HEK293 (cell line): ENCODE measurements around the gene TXN.

Experiments
- CTCF ChIA-PET: fragments of 350-600 bp; formaldehyde crosslinking; extraction: SDS; loops from one replicate; lab custom pipeline; 2021; ENCODE audit warnings: antibody characterized with exemption; lab: Yijun Ruan, JAX
- POLR2A ChIA-PET: fragments of 300-600 bp; formaldehyde crosslinking; extraction: SDS; loops from one replicate; lab custom pipeline; 2020; ENCODE audit warnings: antibody characterized with exemption, inconsistent platforms; lab: Yijun Ruan, JAX
- H3K27ac ChIP-seq: fragments of 200-500 bp; sonication (Bioruptor generic); 2 replicates; pipeline ENCODE4 v1.5.1; 2014; ENCODE audit warnings: low read depth, low read length, control low read depth, inconsistent platforms; ENCODE audit errors: extremely low read depth
- H3K36me3 ChIP-seq, 2 experiments: fragments of 200-500 bp in 1 of 2; sonication (Bioruptor generic) in 1 of 2; 1 replicate in 1 of 2; 2 replicates in 1 of 2; pipeline ENCODE4 v1.5.1; 2014 to 2017; ENCODE audit warnings: inconsistent platforms in 2 of 2, low read length in 2 of 2; ENCODE audit not compliant: control insufficient read depth in 2 of 2, insufficient read depth in 1 of 2
- H3K4me1 ChIP-seq: fragments of 200-500 bp; sonication (Bioruptor generic); 2 replicates; pipeline ENCODE4 v1.5.1; 2014; ENCODE audit warnings: mild to moderate bottlenecking, low read length, inconsistent platforms; ENCODE audit not compliant: control insufficient read depth, insufficient read depth
- H3K4me3 ChIP-seq: 2 replicates; pipeline ENCODE4 v1.5.1; 2011; ENCODE audit warnings: low read depth, mild to moderate bottlenecking, control low read depth, low read length, moderate library complexity
- H3K9me3 ChIP-seq: fragments of 200-500 bp; sonication (Bioruptor generic); 2 replicates; pipeline ENCODE4 v1.5.1; 2014; ENCODE audit warnings: low read depth, low read length, inconsistent platforms; ENCODE audit not compliant: control insufficient read depth, insufficient read depth
- CTCF ChIP-seq: fragments of 450-650 bp; formaldehyde crosslinking; IDR thresholded peaks from 2 replicates; pipeline ENCODE4 v1.5.1; 2016; ENCODE audit warnings: missing biosample characterization, missing genetic modification characterization
- GLIS1 ChIP-seq: fragments of 450-650 bp; formaldehyde crosslinking; IDR thresholded peaks from 2 replicates; pipeline ENCODE4 v1.5.1; 2016; ENCODE audit warnings: missing biosample characterization, missing genetic modification characterization
- GLIS2 ChIP-seq: fragments of 450-650 bp; formaldehyde crosslinking; IDR thresholded peaks from 2 replicates; pipeline ENCODE4 v1.5.1; 2016; ENCODE audit warnings: missing biosample characterization, missing genetic modification characterization
- HOXD13 ChIP-seq: sonication (generic); formaldehyde crosslinking; IDR thresholded peaks from 2 replicates; pipeline ENCODE4 v1.8.0; 2022; ENCODE audit warnings: missing genetic modification reagents, borderline replicate concordance
- IKZF3 ChIP-seq: fragments of 450-650 bp; IDR thresholded peaks from 2 replicates; pipeline ENCODE4 v1.5.0; 2018; ENCODE audit warnings: missing biosample characterization, mild to moderate bottlenecking, missing genetic modification characterization, moderate library complexity
- KLF10 ChIP-seq: fragments of 450-650 bp; IDR thresholded peaks from 2 replicates; pipeline ENCODE4 v1.5.1; 2018; ENCODE audit warnings: missing biosample characterization, mild to moderate bottlenecking, missing genetic modification characterization
- KLF16 ChIP-seq: fragments of 450-650 bp; formaldehyde crosslinking; IDR thresholded peaks from 2 replicates; pipeline ENCODE4 v1.5.1; 2017; ENCODE audit warnings: missing biosample characterization, missing genetic modification characterization
- KLF7 ChIP-seq: fragments of 450-650 bp; formaldehyde crosslinking; IDR thresholded peaks from 2 replicates; pipeline ENCODE4 v1.5.1; 2016; ENCODE audit warnings: missing biosample characterization, missing genetic modification characterization, borderline replicate concordance
- KLF8 ChIP-seq: fragments of 450-650 bp; formaldehyde crosslinking; IDR thresholded peaks from 2 replicates; pipeline ENCODE4 v1.5.1; 2016; ENCODE audit warnings: missing biosample characterization, missing genetic modification characterization
- MEIS1 ChIP-seq: sonication (generic); formaldehyde crosslinking; IDR thresholded peaks from 2 replicates; pipeline ENCODE4 v1.8.1; 2022; ENCODE audit warnings: missing genetic modification reagents, mild to moderate bottlenecking, borderline replicate concordance
- SP2 ChIP-seq: fragments of 450-650 bp; formaldehyde crosslinking; IDR thresholded peaks from 2 replicates; pipeline ENCODE4 v1.5.1; 2016; ENCODE audit warnings: missing biosample characterization, missing genetic modification characterization
- ZBTB17 ChIP-seq: fragments of 450-650 bp; formaldehyde crosslinking; IDR thresholded peaks from 2 replicates; pipeline ENCODE4 v1.5.1; 2016; ENCODE audit warnings: missing biosample characterization, missing genetic modification characterization
- ZBTB20 ChIP-seq: fragments of 450-650 bp; formaldehyde crosslinking; IDR thresholded peaks from 2 replicates; pipeline ENCODE4 v1.5.1; 2016; ENCODE audit warnings: missing biosample characterization, missing genetic modification characterization
- ZBTB8A ChIP-seq: fragments of 450-650 bp; formaldehyde crosslinking; IDR thresholded peaks from 2 replicates; pipeline ENCODE4 v1.5.1; 2016; ENCODE audit warnings: missing biosample characterization, missing genetic modification characterization
- ZEB2 ChIP-seq: fragments of 450-650 bp; formaldehyde crosslinking; IDR thresholded peaks from 2 replicates; pipeline ENCODE4 v1.5.1; 2016; ENCODE audit warnings: missing biosample characterization, missing genetic modification characterization
- ZIC2 ChIP-seq: fragments of 450-650 bp; formaldehyde crosslinking; IDR thresholded peaks from 2 replicates; pipeline ENCODE4 v1.5.1; 2016; ENCODE audit warnings: missing biosample characterization, missing genetic modification characterization
- ZNF19 ChIP-seq: fragments of 450-650 bp; formaldehyde crosslinking; IDR thresholded peaks from 2 replicates; pipeline ENCODE4; 2016; ENCODE audit warnings: missing biosample characterization, missing genetic modification characterization, low read depth
- ZNF302 ChIP-seq: fragments of 450-650 bp; formaldehyde crosslinking; IDR thresholded peaks from 2 replicates; pipeline ENCODE4 v1.5.1; 2016; ENCODE audit warnings: missing biosample characterization, missing genetic modification characterization, low read depth
- ZNF341 ChIP-seq: fragments of 450-650 bp; formaldehyde crosslinking; IDR thresholded peaks from 2 replicates; pipeline ENCODE4; 2016; ENCODE audit warnings: low read depth, missing biosample characterization, missing genetic modification characterization
- ZNF423 ChIP-seq: fragments of 450-650 bp; formaldehyde crosslinking; IDR thresholded peaks from 2 replicates; pipeline ENCODE4 v1.5.1; 2016; ENCODE audit warnings: missing biosample characterization, missing genetic modification characterization
- ZNF549 ChIP-seq: fragments of 450-650 bp; IDR thresholded peaks from 2 replicates; pipeline ENCODE4 v1.5.1; 2018; ENCODE audit warnings: missing biosample characterization, missing genetic modification characterization, mild to moderate bottlenecking, inconsistent platforms, moderate library complexity
- ZNF621 ChIP-seq: fragments of 450-650 bp; formaldehyde crosslinking; IDR thresholded peaks from 2 replicates; pipeline ENCODE4 v1.5.1; 2017; ENCODE audit warnings: missing biosample characterization, missing genetic modification characterization
- ZNF629 ChIP-seq: fragments of 450-650 bp; formaldehyde crosslinking; IDR thresholded peaks from 2 replicates; pipeline ENCODE4 v1.5.1; 2017; ENCODE audit warnings: missing biosample characterization, missing genetic modification characterization
- ZNF658 ChIP-seq: fragments of 450-650 bp; formaldehyde crosslinking; IDR thresholded peaks from 2 replicates; pipeline ENCODE4; 2016; ENCODE audit warnings: missing biosample characterization, missing genetic modification characterization
- ZNF660 ChIP-seq: fragments of 450-650 bp; IDR thresholded peaks from 2 replicates; pipeline ENCODE4 v1.5.1; 2018; ENCODE audit warnings: missing biosample characterization, mild to moderate bottlenecking, missing genetic modification characterization
- ZNF677 ChIP-seq: fragments of 450-650 bp; IDR thresholded peaks from 2 replicates; pipeline ENCODE4 v1.5.0; 2018; ENCODE audit warnings: missing biosample characterization, mild to moderate bottlenecking, missing genetic modification characterization, moderate library complexity
- ZNF76 ChIP-seq: fragments of 450-650 bp; formaldehyde crosslinking; IDR thresholded peaks from 2 replicates; pipeline ENCODE4; 2016; ENCODE audit warnings: low read depth, missing biosample characterization, missing genetic modification characterization, borderline replicate concordance
- TF ChIP-seq, protein P1 (sequence below): fragments of 450-650 bp; formaldehyde crosslinking; IDR thresholded peaks from 2 replicates; pipeline ENCODE4 v1.5.1; 2016; ENCODE audit warnings: missing biosample characterization, missing genetic modification characterization
- TF ChIP-seq, protein P2 (sequence below): fragments of 450-650 bp; formaldehyde crosslinking; IDR thresholded peaks from 2 replicates; pipeline ENCODE4 v1.5.1; 2016; ENCODE audit warnings: missing biosample characterization, missing genetic modification characterization
- TF ChIP-seq, protein P3 (sequence below): fragments of 450-650 bp; formaldehyde crosslinking; IDR thresholded peaks from 2 replicates; pipeline ENCODE4 v1.5.1; 2016; ENCODE audit warnings: missing biosample characterization, missing genetic modification characterization

Gene TXN

GRCh38 chr9:110255463-110256379 lies 586 bp downstream of the TXN start:
- no peaks in the 10 kb centered on the region for H3K9me3 ChIP-seq
- CTCF ChIA-PET = interaction anchor here (0.7 kb wide), 1 partner anchor 928 kb away, joined by 3 read pairs; no protein-coding TSS in a partner anchor
- POLR2A ChIA-PET = interaction anchor here (0.5 to 1.3 kb wide), 21 partner anchors 8 to 1008 kb away, joined by 3 to 14 read pairs (median 3); partner anchors contain the start of gene SVEP1
- peak overlapping the region; percentile 87 for H3K4me3 ChIP-seq
- 0 out of 2 replicates have a peak, but pooled peaks cover 2% of the 10 kb centered on the region for H3K4me1 ChIP-seq
- H3K27ac ChIP-seq = peak overlapping the region; percentile 95
- peaks cover 0 to under 1% of the 10 kb centered on the region in 2 experiments; a peak in 2 of 3 replicates for H3K36me3 ChIP-seq
- TF ChIP-seq ZNF660 (tag by site-specific recombination) (0 out of 2 replicates have a peak, but pooled peaks have one; percentile 14), ZIC2 (tag by site-specific recombination) (peak; percentile 86), KLF10 (0 out of 2 replicates have a peak, but pooled peaks have one; percentile 37), KLF16 (tag by site-specific recombination) (0 out of 2 replicates have a peak, but pooled peaks have one; percentile 34), CTCF (tag by site-specific recombination) (peak; percentile 18; the same call in 1 of the 2 replicates), ZNF621 (tag by site-specific recombination) (no peak), GLIS1 (tag by site-specific recombination) (peak; percentile 87), ZBTB20 (tag by site-specific recombination) (peak; percentile 39; the same call in 1 of the 2 replicates), ZNF76 (tag by site-specific recombination) (0 out of 2 replicates have a peak, but pooled peaks have one; percentile 20), KLF7 (tag by site-specific recombination) (peak; percentile 58; the same call in 1 of the 2 replicates), ZNF19 (tag by site-specific recombination) (no peak), HOXD13 (no peak), ZNF677 (no peak), ZBTB17 (tag by site-specific recombination) (peak; percentile 4; the same call in 1 of the 2 replicates), MEIS1 (CRISPR knock-in tag) (peak; percentile 5; the same call in 1 of the 2 replicates), GLIS2 (tag by site-specific recombination) (peak; percentile 90), ZNF629 (tag by site-specific recombination) (no peak), ZNF658 (no peak), ZNF341 (tag by site-specific recombination) (peak; percentile 17; the same call in 1 of the 2 replicates), ZNF423 (tag by site-specific recombination) (peak; percentile 86), SP2 (tag by site-specific recombination) (peak; percentile 25), ZNF549 (tag by site-specific recombination) (no peak), ZNF302 (tag by site-specific recombination) (no peak), ZBTB8A (tag by site-specific recombination) (peak; percentile 47), IKZF3 (tag by site-specific recombination) (0 out of 2 replicates have a peak, but pooled peaks have one; percentile 7), KLF8 (peak; percentile 40; the same call in 1 of the 2 replicates), ZEB2 (peak; percentile 44; the same call in 1 of the 2 replicates)
- TF ChIP-seq, protein P1, sequence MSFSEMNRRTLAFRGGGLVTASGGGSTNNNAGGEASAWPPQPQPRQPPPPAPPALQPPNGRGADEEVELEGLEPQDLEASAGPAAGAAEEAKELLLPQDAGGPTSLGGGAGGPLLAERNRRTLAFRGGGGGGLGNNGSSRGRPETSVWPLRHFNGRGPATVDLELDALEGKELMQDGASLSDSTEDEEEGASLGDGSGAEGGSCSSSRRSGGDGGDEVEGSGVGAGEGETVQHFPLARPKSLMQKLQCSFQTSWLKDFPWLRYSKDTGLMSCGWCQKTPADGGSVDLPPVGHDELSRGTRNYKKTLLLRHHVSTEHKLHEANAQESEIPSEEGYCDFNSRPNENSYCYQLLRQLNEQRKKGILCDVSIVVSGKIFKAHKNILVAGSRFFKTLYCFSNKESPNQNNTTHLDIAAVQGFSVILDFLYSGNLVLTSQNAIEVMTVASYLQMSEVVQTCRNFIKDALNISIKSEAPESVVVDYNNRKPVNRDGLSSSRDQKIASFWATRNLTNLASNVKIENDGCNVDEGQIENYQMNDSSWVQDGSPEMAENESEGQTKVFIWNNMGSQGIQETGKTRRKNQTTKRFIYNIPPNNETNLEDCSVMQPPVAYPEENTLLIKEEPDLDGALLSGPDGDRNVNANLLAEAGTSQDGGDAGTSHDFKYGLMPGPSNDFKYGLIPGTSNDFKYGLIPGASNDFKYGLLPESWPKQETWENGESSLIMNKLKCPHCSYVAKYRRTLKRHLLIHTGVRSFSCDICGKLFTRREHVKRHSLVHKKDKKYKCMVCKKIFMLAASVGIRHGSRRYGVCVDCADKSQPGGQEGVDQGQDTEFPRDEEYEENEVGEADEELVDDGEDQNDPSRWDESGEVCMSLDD (tag by site-specific recombination) = 0 out of 2 replicates have a peak, but pooled peaks have one; percentile 15
- TF ChIP-seq, protein P2, sequence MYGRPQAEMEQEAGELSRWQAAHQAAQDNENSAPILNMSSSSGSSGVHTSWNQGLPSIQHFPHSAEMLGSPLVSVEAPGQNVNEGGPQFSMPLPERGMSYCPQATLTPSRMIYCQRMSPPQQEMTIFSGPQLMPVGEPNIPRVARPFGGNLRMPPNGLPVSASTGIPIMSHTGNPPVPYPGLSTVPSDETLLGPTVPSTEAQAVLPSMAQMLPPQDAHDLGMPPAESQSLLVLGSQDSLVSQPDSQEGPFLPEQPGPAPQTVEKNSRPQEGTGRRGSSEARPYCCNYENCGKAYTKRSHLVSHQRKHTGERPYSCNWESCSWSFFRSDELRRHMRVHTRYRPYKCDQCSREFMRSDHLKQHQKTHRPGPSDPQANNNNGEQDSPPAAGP (tag by site-specific recombination) = 0 out of 2 replicates have a peak, but pooled peaks have one; percentile 23
- TF ChIP-seq, protein P3, sequence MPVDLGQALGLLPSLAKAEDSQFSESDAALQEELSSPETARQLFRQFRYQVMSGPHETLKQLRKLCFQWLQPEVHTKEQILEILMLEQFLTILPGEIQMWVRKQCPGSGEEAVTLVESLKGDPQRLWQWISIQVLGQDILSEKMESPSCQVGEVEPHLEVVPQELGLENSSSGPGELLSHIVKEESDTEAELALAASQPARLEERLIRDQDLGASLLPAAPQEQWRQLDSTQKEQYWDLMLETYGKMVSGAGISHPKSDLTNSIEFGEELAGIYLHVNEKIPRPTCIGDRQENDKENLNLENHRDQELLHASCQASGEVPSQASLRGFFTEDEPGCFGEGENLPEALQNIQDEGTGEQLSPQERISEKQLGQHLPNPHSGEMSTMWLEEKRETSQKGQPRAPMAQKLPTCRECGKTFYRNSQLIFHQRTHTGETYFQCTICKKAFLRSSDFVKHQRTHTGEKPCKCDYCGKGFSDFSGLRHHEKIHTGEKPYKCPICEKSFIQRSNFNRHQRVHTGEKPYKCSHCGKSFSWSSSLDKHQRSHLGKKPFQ (tag by site-specific recombination) = no peak
